ENCODE results near the gene TOLLIP. TPM values are rescaled to one million over a fixed set of nuclear protein-coding genes. Genes with fewer than 3 reads are reported as not detected.

TOLLIP gene
- total and polyA plus RNA-seq, 9 donors, result 14.1 to 60.8 (median 44.8) TPM

- no peaks in the 10 kb centered on the region for H3K36me3 ChIP-seq
- DNase-seq, result peak in 2 of 5 donors; percentile 14 to 24
- intact Hi-C loops (cut with DNase I), result no loop called here
- no peak overlapping the region for H3K27ac ChIP-seq
- H3K9me3 ChIP-seq, result no peaks in the 10 kb centered on the region
- TF ChIP-seq EP300 (IDR thresholded peaks at IDR 0.05), result no peak
- TF ChIP-seq POLR2A (IDR thresholded peaks at IDR 0.05), result no peak
- TF ChIP-seq, protein P1, sequence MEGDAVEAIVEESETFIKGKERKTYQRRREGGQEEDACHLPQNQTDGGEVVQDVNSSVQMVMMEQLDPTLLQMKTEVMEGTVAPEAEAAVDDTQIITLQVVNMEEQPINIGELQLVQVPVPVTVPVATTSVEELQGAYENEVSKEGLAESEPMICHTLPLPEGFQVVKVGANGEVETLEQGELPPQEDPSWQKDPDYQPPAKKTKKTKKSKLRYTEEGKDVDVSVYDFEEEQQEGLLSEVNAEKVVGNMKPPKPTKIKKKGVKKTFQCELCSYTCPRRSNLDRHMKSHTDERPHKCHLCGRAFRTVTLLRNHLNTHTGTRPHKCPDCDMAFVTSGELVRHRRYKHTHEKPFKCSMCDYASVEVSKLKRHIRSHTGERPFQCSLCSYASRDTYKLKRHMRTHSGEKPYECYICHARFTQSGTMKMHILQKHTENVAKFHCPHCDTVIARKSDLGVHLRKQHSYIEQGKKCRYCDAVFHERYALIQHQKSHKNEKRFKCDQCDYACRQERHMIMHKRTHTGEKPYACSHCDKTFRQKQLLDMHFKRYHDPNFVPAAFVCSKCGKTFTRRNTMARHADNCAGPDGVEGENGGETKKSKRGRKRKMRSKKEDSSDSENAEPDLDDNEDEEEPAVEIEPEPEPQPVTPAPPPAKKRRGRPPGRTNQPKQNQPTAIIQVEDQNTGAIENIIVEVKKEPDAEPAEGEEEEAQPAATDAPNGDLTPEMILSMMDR (IDR thresholded peaks at IDR 0.05), result no peak
- H3K4me1 ChIP-seq (ENCODE audit: insufficient read depth), result no peaks in the 10 kb centered on the region
- no peak overlapping the region for H3K4me3 ChIP-seq
- 92 to 94% (median 94%) methylated on average over 46 of the region's 46 CpGs for WGBS, 3 donors
- H3K27me3 ChIP-seq, result no peaks in the 10 kb centered on the region
Measured at GRCh38 chr11:1291295-1292017, 18.0 kb downstream of the TOLLIP start.

DNA sequence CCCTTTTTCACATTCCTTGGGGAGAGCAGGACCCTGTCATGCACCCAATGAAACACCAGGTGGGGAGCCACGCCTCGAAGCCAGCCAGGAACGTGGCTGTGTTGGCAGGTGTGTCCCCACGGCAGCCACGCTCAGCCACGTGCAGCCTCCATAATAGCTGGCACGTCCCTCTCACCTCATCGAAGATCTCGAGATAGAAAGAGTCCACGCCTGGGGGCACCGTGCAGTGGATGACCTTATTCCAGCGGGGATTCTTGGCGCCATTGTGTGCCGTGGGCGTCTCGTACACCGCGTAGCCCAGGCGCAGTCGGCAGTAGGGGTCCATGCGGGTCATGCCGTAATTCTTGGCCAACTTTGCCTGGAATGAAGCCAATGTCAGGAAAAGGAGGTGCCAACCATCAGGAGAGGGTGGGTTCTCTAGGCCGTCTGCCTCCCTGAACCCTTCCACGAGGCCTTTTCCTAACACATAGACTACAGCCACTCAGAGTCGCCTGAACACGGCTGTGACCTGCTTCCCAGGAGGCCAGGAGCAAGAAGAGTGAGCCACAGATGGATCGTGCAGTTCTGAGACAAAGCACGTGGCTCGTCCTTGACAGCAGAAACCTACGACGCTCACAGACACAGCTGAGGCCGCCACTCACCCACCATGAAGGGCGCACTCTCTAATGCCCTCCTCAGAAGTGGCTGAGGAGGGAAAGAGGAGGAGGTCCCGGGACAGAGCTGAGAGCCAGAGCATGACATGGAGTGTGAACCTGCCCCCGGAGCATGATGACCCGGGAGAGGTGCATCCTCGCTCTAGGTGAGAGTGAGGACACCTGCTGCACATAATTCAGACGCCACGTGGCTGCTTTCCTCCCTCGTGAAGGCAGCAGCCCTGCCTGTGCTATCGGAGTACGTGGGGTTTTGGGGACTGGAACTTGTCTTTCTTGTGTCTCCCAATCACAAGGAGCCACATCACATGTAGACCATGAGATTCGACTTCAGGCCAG lies 19.1 kb downstream of the TOLLIP start:
- no peaks in the 10 kb centered on the region for H3K27me3 ChIP-seq
- intact Hi-C loops (cut with DNase I), result no loop called here
- no peak for TF ChIP-seq EP300 (IDR thresholded peaks at IDR 0.05)
- H3K36me3 ChIP-seq, result no peaks in the 10 kb centered on the region
- 87 to 89% (median 88%) methylated on average over 43 of the region's 43 CpGs for WGBS, 3 donors
- H3K4me1 ChIP-seq (ENCODE audit: insufficient read depth), result no peaks in the 10 kb centered on the region
- DNase-seq, result peak in 2 of 5 donors; percentile 11 to 28
- no peaks in the 10 kb centered on the region for H3K9me3 ChIP-seq
- no peak overlapping the region for H3K4me3 ChIP-seq
- no peak overlapping the region for H3K27ac ChIP-seq

GRCh38 chr11:1289211-1289935 lies 20.1 kb downstream of the TOLLIP start:
- Histone ChIP-seq H3K36me3 (no peaks in the 10 kb centered on the region), H3K27ac (no peak overlapping the region), H3K4me1 (ENCODE audit: insufficient read depth) (no peaks in the 10 kb centered on the region), H3K27me3 (no peaks in the 10 kb centered on the region), H3K4me3 (no peak overlapping the region), H3K9me3 (no peaks in the 10 kb centered on the region)
- 92 to 95% (median 95%) methylated on average over 33 of the region's 33 CpGs for WGBS, 3 donors
- TF ChIP-seq, protein P1 (IDR thresholded peaks at IDR 0.05), result no peak
- TF ChIP-seq EP300 (IDR thresholded peaks at IDR 0.05) (no peak), POLR2A (IDR thresholded peaks at IDR 0.05) (no peak)
- intact Hi-C loops (cut with DNase I), result no loop called here
- peak in 2 of 5 donors; percentile 10 to 21 for DNase-seq

- H3K4me1 ChIP-seq (ENCODE audit: insufficient read depth), result no peaks in the 10 kb centered on the region
- intact Hi-C loops (cut with DNase I), result no loop called here
- peak in 1 of 5 donors; percentile 27 for DNase-seq
- no peak overlapping the region for H3K27ac ChIP-seq
- H3K9me3 ChIP-seq, result no peaks in the 10 kb centered on the region
- 91 to 92% (median 91%) methylated on average over 28 to 30 of the region's 30 CpGs for WGBS, 3 donors
- TF ChIP-seq EP300 (IDR thresholded peaks at IDR 0.05), result no peak
- TF ChIP-seq, protein P1 (IDR thresholded peaks at IDR 0.05), result no peak
- no peaks in the 10 kb centered on the region for H3K36me3 ChIP-seq
- no peak overlapping the region for H3K4me3 ChIP-seq
- H3K27me3 ChIP-seq, result no peaks in the 10 kb centered on the region
Measured at GRCh38 chr11:1288426-1289151, 20.8 kb downstream of the TOLLIP start.

All from ovary (tissue), 9 donors.